GM18861 (cell line): ENCODE results near the gene SLC38A1.

ENCODE experiments used
- ATAC-seq: cut with Tn5 transposase; IDR thresholded peaks from one replicate; pipeline ENCODE4 v1.9.1; 2021; ENCODE audit not compliant: unreplicated experiment

The SLC38A1 gene

GRCh38 chr12:46234000-46234399 lies 34.8 kb downstream of the SLC38A1 start:
- no peak for ATAC-seq

DNA sequence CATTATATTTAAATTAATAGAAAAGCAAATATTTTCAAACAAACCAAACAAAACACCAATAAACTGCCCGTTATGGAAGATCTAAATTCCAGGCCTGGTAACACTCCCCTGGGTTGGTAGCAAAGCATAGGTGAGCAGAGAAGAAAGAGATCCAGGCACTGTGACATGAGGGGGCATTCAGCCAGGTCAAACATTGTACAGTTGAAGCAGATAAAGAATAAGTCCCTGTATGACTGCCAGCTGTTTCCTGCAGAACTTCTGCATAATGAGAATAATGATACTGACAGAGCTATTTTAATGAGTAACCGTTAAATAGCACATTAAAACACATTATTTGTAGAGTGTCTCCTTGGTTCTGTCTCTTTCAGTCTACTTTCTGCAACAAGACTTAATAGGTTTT lies 35.4 kb downstream of the SLC38A1 start:
- no peak for ATAC-seq

DNA sequence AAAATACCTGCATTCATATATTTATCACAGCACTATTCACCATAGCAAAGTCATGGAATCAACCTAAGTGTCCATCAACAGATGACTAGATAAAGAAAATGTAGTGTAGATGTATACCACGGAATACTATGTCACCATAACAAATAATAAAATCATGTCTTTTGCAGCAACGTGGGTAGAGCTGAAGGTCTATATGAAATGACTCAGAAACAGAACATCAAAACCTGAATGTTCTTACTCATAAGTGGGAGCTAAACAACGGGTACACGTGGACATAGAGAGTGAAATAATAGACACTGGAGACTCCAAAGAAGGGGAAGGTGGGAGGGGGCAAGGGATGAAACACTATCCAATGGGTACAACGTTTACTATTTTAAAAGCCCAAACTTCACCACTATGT lies 37.9 kb downstream of the SLC38A1 start:
- ATAC-seq, result no peak

GRCh38 chr12:46230306-46230705 lies 38.5 kb downstream of the SLC38A1 start:
- no peak for ATAC-seq

DNA sequence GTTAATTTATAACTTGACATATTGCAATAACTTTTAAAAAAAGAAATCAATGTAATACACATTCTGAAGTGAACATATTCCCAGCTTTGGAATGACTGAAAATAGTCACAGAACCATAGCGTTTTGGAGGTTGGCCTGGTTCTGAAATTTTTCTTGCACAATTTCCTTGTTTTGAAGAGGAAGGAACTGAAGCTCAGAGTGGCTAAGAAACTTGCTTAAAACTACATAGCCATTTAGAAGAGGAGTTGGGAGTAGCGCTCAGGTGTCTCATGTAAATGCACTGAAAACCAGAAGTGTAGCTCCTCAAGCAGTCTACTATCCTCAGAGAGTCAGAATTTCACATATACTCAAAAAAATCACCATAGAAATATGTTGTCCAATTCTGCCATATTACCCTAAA lies 41.2 kb downstream of the SLC38A1 start:
- ATAC-seq, result no peak

GRCh38 chr12:46224386-46224785 lies 44.5 kb downstream of the SLC38A1 start:
- ATAC-seq, result no peak

DNA sequence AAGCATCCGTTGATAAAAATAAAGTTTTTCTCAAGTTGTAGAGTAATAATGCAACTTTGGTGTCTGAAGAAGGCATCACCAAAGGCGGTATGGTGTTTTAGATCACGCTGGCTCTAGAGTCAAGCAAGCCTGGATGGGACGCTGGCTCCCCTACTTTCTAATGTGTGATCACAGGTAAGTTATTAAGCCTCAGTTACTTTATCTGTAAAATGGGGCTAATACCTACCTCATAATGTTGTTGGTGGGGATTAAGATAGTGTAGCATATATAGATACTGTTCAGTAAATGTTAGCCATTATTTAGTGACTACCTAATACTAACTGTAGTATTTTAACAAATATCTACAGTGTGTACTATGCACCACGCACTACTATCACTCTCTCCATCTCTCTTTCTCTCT lies 45.8 kb downstream of the SLC38A1 start:
- no peak for ATAC-seq

DNA sequence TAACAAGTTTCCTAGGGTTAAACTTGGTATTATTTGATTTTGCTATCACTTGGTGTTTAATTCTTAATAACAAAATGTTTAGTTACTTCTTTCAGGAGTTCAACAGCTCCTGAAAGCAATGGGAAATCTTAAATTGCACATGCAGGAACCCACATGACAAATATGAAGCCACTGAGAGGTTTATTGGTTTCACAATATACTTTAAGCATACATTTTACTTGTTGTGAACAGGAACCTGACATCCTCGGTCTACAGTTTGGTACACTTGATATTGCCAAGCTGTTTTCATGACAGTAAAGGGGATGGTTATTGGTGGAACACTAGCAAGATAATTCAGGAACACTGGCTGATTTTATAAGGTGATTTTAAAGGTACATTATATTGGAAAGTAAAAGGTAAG lies 46.2 kb downstream of the SLC38A1 start:
- no peak for ATAC-seq

- no peak for ATAC-seq
Measured at GRCh38 chr12:46221255-46222128, 47.4 kb downstream of the SLC38A1 start.

- no peak for ATAC-seq
Measured at GRCh38 chr12:46219877-46220655, 48.8 kb downstream of the SLC38A1 start.

GRCh38 chr12:46219132-46219876 lies 49.5 kb downstream of the SLC38A1 start:
- no peak for ATAC-seq

DNA sequence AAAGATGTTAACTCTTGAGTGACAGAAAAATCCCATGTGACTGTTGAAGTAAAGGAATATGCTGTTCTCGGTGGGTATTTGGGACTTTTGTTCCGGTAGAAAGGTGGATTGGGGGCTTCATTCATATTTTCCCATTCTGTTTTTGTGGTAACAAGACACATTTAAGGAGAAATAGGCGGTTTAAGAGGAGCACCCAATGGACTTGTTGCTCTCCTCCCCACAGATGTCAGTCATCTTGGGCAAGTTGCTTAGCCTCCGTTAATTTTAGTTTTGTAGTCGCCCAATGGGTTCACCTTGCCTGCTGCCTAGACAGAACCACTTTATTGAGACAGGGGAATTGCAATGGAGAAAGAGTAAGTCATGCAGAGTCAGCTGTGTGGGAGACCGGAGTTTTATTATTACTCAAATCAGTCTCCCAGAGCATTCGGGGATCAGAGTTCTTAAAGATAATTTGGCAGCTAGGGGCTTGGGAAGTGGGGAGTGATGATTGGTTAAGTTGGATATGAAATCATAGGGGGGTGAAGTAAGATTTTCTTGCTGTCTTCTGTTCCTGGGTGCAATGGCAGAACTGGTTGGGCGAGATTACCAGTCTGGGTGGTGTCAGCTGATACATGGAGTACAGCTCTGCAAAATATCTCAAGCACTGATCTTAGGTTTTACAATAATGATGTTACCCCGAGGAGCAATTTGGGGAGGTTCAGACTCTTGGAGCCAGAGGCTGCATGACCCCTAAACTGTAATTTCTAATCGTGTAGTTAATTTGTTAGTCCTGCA lies 50.3 kb downstream of the SLC38A1 start:
- ATAC-seq, result no peak

GRCh38 chr12:46217541-46218321 lies 51.1 kb downstream of the SLC38A1 start:
- peak; percentile 58 for ATAC-seq

GRCh38 chr12:46214668-46215436 lies 54.0 kb downstream of the SLC38A1 start:
- peak; percentile 43 for ATAC-seq

DNA sequence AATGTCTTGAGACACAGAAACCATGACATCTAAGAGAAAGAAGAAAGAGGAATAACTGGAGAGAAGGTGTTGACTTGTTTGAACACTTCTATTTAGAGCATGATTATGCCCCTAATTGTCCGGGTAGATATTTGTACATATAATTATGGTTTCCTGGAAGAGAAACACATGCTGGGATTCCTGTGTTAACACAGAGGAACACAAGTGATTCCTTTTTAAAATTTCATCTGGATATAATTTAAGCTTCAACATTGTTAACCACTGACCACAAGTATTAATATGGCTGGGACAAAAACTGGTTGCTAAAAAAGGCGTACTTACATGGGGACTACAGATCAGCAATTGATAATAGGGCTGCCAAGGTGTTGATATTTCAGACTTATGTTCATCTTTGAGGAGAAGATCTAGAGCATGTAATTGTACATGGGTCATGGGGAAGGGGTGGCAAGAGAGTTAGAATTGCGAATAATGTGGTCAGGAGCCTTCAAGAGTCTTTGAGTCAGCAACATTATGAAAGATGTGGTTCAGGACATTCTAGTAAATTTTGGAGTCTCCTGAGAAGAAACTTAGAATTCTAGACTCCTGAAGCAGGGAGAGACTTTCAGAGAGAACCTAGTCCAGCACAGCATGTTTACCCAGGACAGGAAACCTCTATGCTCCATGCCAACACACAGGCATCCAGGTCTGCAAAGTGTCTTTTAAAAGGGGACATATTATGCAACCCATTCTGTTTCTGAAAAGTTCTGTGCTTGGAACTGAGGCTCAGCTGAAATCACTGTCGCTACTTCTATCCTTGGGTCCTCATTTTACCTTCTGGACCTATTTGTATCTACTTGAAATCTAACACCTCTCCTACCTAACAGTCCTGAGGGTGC lies 56.5 kb downstream of the SLC38A1 start:
- no peak for ATAC-seq

GRCh38 chr12:46210873-46211439 lies 57.9 kb downstream of the SLC38A1 start:
- no peak for ATAC-seq

DNA sequence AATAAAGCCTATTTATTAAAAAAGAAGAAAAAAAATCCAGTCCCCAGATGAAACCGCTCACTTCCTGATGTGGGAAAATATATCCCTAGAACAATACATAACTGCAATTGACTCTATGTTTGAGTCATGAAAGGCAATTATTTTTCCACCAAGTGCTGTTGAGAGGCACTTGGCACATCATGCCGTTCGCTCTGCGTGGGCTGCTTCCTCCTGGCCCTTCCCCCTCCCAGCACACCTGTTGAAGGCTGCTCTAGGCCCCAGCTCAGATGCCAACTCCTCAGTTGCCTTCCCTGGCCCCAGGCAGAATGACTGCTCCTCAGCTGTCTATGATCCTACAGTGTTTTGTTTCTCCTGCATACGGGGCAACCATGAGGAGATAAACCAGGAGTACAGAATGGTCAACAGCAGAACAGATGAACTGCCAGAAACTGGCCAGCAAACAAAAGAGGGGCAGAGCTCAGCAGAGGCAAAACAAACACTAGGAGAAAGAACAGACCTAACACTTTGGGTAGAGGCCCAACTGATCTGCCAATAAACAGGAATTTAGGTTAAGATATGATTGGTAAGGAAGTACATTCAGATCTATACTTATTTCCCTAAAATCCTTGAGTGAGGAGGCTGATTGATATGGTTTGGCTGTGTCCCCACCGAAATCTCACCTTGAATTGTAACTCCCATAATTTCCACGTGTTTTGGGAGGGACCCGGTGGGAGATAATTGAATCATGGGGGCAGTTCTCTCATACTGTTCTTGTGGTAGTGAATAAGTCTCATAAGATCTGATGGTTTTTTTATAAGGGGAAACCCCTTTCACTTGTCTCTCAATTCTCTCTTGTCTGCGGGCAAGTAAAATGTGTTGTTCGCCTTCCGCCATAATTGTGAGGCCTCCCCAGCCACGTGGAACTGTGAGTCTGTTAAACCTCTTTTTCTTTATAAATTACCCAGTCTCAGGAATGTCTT lies 58.6 kb downstream of the SLC38A1 start:
- peak; percentile 50 for ATAC-seq
